ENCODE data around the gene EFCAB7. TPM values are rescaled to one million over a fixed set of nuclear protein-coding genes. Genes with fewer than 3 reads are reported as not detected.

EFCAB7 gene
- total RNA-seq, 1 donor from 2014 or later, result 4.7 TPM

DNA sequence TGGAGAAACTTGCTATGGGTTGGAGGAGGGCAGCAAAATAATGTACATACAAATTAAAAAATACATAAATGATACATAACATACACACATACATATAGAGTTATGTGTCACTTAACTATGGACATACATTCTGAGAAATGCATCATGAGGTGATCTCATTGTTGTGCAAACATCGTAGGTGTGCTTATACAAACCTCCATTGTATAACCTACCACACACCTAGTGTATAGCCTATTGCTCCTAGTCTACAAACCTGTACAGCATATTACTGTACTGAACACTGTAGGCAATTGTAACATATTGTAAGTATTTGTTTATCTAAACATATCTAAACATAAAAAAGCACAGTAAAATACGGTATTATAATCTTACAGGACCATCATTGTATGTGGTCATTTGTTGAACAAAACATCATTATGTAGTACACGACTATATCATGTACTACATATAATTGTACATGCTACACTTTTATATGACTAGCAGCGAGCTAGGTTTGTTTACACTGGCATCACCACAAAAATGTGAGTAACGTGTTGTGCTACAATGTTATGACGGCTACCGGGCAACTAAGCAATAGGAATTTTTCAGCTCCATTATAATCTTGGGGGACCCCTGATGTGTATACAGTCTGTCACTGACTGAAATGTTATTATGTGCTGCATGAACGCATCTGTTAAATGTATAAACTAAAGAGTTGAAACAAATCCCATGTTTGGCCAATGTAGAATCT is 35.8 kb upstream of the EFCAB7 start:
- Mint-ChIP-seq H3K36me3 (ENCODE audit: low read depth, unreplicated experiment) (no peaks in the 10 kb centered on the region), H3K27me3 (ENCODE audit: unreplicated experiment) (no peaks in the 10 kb centered on the region), H3K4me1 (ENCODE audit: unreplicated experiment) (peaks cover 12% of the 10 kb centered on the region), H3K27ac (ENCODE audit: unreplicated experiment) (no peak overlapping the region), H3K9me3 (ENCODE audit: unreplicated experiment) (no peaks in the 10 kb centered on the region), H3K4me3 (ENCODE audit: unreplicated experiment) (no peak overlapping the region)
- DNase-seq (ENCODE audit: low spot score), result no peak
- TF ChIP-seq, protein P1, sequence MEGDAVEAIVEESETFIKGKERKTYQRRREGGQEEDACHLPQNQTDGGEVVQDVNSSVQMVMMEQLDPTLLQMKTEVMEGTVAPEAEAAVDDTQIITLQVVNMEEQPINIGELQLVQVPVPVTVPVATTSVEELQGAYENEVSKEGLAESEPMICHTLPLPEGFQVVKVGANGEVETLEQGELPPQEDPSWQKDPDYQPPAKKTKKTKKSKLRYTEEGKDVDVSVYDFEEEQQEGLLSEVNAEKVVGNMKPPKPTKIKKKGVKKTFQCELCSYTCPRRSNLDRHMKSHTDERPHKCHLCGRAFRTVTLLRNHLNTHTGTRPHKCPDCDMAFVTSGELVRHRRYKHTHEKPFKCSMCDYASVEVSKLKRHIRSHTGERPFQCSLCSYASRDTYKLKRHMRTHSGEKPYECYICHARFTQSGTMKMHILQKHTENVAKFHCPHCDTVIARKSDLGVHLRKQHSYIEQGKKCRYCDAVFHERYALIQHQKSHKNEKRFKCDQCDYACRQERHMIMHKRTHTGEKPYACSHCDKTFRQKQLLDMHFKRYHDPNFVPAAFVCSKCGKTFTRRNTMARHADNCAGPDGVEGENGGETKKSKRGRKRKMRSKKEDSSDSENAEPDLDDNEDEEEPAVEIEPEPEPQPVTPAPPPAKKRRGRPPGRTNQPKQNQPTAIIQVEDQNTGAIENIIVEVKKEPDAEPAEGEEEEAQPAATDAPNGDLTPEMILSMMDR (IDR thresholded peaks at IDR 0.05; ENCODE audit: unreplicated experiment), result no peak

- no peak for DNase-seq (ENCODE audit: low spot score)
- TF ChIP-seq, protein P1 (IDR thresholded peaks at IDR 0.05; ENCODE audit: unreplicated experiment), result no peak
- no peaks in the 10 kb centered on the region for H3K27me3 Mint-ChIP-seq (ENCODE audit: unreplicated experiment)
- no peak overlapping the region for H3K27ac Mint-ChIP-seq (ENCODE audit: unreplicated experiment)
- peaks cover 4% of the 10 kb centered on the region for H3K36me3 Mint-ChIP-seq (ENCODE audit: low read depth, unreplicated experiment)
- no peak overlapping the region for H3K4me3 Mint-ChIP-seq (ENCODE audit: unreplicated experiment)
- H3K4me1 Mint-ChIP-seq (ENCODE audit: unreplicated experiment), result peaks cover 3% of the 10 kb centered on the region
- H3K9me3 Mint-ChIP-seq (ENCODE audit: unreplicated experiment), result no peaks in the 10 kb centered on the region
These were observed 25.7 kb upstream of the EFCAB7 start for GRCh38 chr1:63497577-63497976.

DNA sequence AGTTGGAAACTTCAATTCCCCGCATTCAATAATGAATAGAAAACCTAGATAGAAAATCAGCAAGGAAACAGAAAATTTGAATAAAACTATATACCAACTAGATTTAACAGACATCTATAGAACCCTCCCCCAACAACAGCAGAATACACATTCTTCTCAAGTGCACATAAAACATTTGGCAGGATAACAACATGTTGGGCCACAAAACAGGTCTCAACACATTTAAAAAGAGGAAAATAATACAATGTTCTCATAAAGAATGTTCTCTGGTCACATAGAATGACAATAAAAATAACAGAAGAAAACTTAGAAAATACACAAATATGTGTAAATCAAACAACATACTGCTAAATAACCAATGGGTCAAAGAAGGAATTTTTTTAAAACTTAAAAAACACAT is 25.2 kb upstream of the EFCAB7 start:
- Mint-ChIP-seq H3K4me1 (ENCODE audit: unreplicated experiment) (no peaks in the 10 kb centered on the region), H3K36me3 (ENCODE audit: low read depth, unreplicated experiment) (peaks cover 4% of the 10 kb centered on the region), H3K27me3 (ENCODE audit: unreplicated experiment) (no peaks in the 10 kb centered on the region), H3K27ac (ENCODE audit: unreplicated experiment) (no peak overlapping the region), H3K9me3 (ENCODE audit: unreplicated experiment) (no peaks in the 10 kb centered on the region), H3K4me3 (ENCODE audit: unreplicated experiment) (no peak overlapping the region)
- TF ChIP-seq, protein P1 (IDR thresholded peaks at IDR 0.05; ENCODE audit: unreplicated experiment), result no peak
- no peak for DNase-seq (ENCODE audit: low spot score)

DNA sequence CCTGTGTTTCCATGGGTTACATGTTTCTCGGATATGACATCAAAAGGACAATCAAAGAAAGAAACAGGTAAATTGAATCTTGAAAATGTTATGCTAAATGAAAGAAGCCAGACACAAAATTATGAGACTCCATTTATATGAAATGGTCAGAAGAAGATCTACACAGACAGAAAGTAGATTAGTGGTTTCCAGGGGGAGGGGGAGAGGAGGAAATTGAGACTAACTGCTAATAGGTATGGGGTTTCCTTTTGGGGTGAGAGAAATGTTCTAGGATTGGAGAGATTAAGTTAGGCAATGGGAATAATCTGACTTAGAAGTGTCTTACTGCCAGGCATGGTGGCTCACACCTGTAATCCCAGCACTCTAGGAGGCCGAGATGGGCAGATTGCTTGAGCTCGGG is 22.1 kb upstream of the EFCAB7 start:
- H3K27ac Mint-ChIP-seq (ENCODE audit: unreplicated experiment), result no peak overlapping the region

DNA sequence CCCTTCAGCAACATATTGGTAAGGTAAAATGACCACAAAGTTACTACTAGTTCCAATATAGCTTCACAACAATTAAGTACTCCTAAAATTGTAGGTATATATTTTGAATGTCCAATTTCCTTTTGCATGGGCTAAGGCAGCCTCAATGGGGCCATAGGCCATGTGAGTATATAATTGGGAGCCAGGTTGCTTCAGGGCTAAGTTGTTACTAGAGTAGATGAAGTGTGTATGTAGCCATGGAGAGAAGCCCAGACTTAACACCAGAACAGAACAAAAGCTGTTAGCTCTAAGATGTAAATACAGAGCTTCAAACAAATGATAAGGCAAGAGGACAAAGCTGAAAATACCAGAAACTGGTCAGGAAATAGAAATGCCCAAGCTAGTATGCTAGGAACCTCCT is 16.5 kb upstream of the EFCAB7 start:
- H3K4me1 Mint-ChIP-seq (ENCODE audit: unreplicated experiment), result no peaks in the 10 kb centered on the region
- no peak for DNase-seq (ENCODE audit: low spot score)
- H3K36me3 Mint-ChIP-seq (ENCODE audit: low read depth, unreplicated experiment), result peaks cover 4% of the 10 kb centered on the region
- H3K27me3 Mint-ChIP-seq (ENCODE audit: unreplicated experiment), result no peaks in the 10 kb centered on the region
- H3K9me3 Mint-ChIP-seq (ENCODE audit: unreplicated experiment), result no peaks in the 10 kb centered on the region
- no peak overlapping the region for H3K27ac Mint-ChIP-seq (ENCODE audit: unreplicated experiment)
- H3K4me3 Mint-ChIP-seq (ENCODE audit: unreplicated experiment), result no peak overlapping the region
- TF ChIP-seq, protein P1 (IDR thresholded peaks at IDR 0.05; ENCODE audit: unreplicated experiment), result no peak

More for the DNA sequence above, 22.1 kb upstream of the EFCAB7 start:
- TF ChIP-seq, protein P1 (IDR thresholded peaks at IDR 0.05; ENCODE audit: unreplicated experiment), result no peak
- H3K36me3 Mint-ChIP-seq (ENCODE audit: low read depth, unreplicated experiment), result peaks cover 4% of the 10 kb centered on the region
- H3K4me3 Mint-ChIP-seq (ENCODE audit: unreplicated experiment), result no peak overlapping the region
- H3K27me3 Mint-ChIP-seq (ENCODE audit: unreplicated experiment), result no peaks in the 10 kb centered on the region
- no peaks in the 10 kb centered on the region for H3K4me1 Mint-ChIP-seq (ENCODE audit: unreplicated experiment)
- no peaks in the 10 kb centered on the region for H3K9me3 Mint-ChIP-seq (ENCODE audit: unreplicated experiment)
- DNase-seq (ENCODE audit: low spot score), result no peak

Measured in endothelial cell (in vitro differentiated cells).